B cell (primary cell): ENCODE data around the gene DCAF7. TPM values are rescaled to one million over a fixed set of nuclear protein-coding genes. Genes with fewer than 3 reads are reported as not detected.
A peak's percentile ranks its signal among the peaks of the same experiment; 100 is the strongest.

Source experiments
- ATAC-seq: fragments of 200-7000 bp; cut with Tn5 transposase; one replicate; pipeline ENCODE4 v1.10.0; 2021; ENCODE audit warnings: low read depth, mild to moderate bottlenecking, moderate number of reproducible peaks, moderate library complexity
- CTCF ChIA-PET: fragments of 350-600 bp; sonication (Branson Sonifier 250); formaldehyde crosslinking; loops from one replicate; lab custom pipeline; 2021; ENCODE audit warnings: antibody characterized with exemption, inconsistent platforms; lab: Charles Lee
- POLR2A ChIA-PET: fragments of 350-600 bp; sonication (Branson Sonifier 250); formaldehyde crosslinking; loops from one replicate; lab custom pipeline; 2021; ENCODE audit warnings: antibody characterized with exemption; lab: Charles Lee
- DNase-seq: peaks from one replicate; pipeline ENCODE4 v3.0.0; 2013
- H2AFZ ChIP-seq: 2 replicates; pipeline ENCODE4 v1.6.1; 2012; ENCODE audit warnings: mild to moderate bottlenecking, low read depth, low read length; ENCODE audit not compliant: insufficient read depth, poor library complexity, severe bottlenecking
- H3K27ac ChIP-seq, 2 donors: 1 replicate in 1 of 2; 2 replicates in 1 of 2; pipeline ENCODE4 v1.5.1; 2012 to 2013; ENCODE audit warnings: low read length in 2 of 2, mild to moderate bottlenecking in 2 of 2, moderate library complexity in 1 of 2
- H3K27me3 ChIP-seq, 4 experiments: fragments of 200-600 bp in 1 of 4; sonication (generic) in 1 of 4; replicated peaks in 1 of 4; 1 replicate in 2 of 4; 2 replicates in 2 of 4; pipeline versions ENCODE4 v1.6.1 to v1.7.0; 2013 to 2016; ENCODE audit warnings: low read length in 3 of 4, mild to moderate bottlenecking in 2 of 4, mixed read lengths in 1 of 4, moderate library complexity in 1 of 4; ENCODE audit not compliant: insufficient read depth in 4 of 4, control insufficient read depth in 3 of 4; ENCODE audit errors: control extremely low read depth in 1 of 4
- H3K36me3 ChIP-seq, 2 experiments: replicated peaks in 1 of 2; 1 replicate in 1 of 2; 2 replicates in 1 of 2; pipeline versions ENCODE4 v1.6.1 to v1.7.1; 2013; ENCODE audit warnings: low read length in 1 of 2; ENCODE audit not compliant: insufficient read depth in 2 of 2, control insufficient read depth in 1 of 2; ENCODE audit errors: control extremely low read depth in 1 of 2, extremely low read depth in 1 of 2
- H3K4me1 ChIP-seq, 2 donors: fragments of 200-600 bp in 1 of 2; sonication (generic) in 1 of 2; 1 replicate in 1 of 2; 2 replicates in 1 of 2; pipeline versions ENCODE4 v1.5.1 to v1.6.1; 2013 to 2017; ENCODE audit warnings: low read length in 2 of 2; ENCODE audit not compliant: control insufficient read depth in 2 of 2, insufficient read depth in 2 of 2
- H3K4me2 ChIP-seq: replicated peaks from 2 replicates; pipeline ENCODE3; 2012; ENCODE audit warnings: mild to moderate bottlenecking, low read depth, low read length; ENCODE audit not compliant: poor library complexity, severe bottlenecking
- H3K4me3 ChIP-seq, 5 experiments: fragments of 200-600 bp in 1 of 5; sonication (generic) in 1 of 5; 1 replicate in 3 of 5; 2 replicates in 2 of 5; pipeline versions ENCODE4 v1.5.1 to v1.7.0; 2011 to 2016; ENCODE audit warnings: low read length in 4 of 5, mild to moderate bottlenecking in 4 of 5, low read depth in 2 of 5, control low read depth in 1 of 5, moderate library complexity in 1 of 5; ENCODE audit not compliant: insufficient read depth in 1 of 5; ENCODE audit errors: control extremely low read depth in 1 of 5, extremely low read depth in 1 of 5
- H3K79me2 ChIP-seq: fragments of 200-600 bp; sonication (generic); one replicate; pipeline ENCODE4 v1.6.0; 2016; ENCODE audit warnings: low read length; ENCODE audit not compliant: control insufficient read depth, insufficient read depth
- H3K9ac ChIP-seq: fragments of 200-600 bp; sonication (generic); 2 replicates; pipeline ENCODE4 v1.6.1; 2017; ENCODE audit warnings: mild to moderate bottlenecking, low read length, moderate library complexity
- H3K9me3 ChIP-seq, 3 donors: one replicate each; pipeline versions ENCODE4 v1.6.1 to v1.7.1; 2013; ENCODE audit warnings: low read length in 2 of 3; ENCODE audit not compliant: control insufficient read depth in 2 of 3, insufficient read depth in 1 of 3; ENCODE audit errors: control extremely low read depth in 1 of 3
- H4K20me1 ChIP-seq: 2 replicates; pipeline ENCODE4 v1.6.0; 2012; ENCODE audit warnings: mild to moderate bottlenecking, low read length; ENCODE audit not compliant: insufficient read depth, control insufficient read depth, poor library complexity, severe bottlenecking
- H3K27ac Mint-ChIP-seq: one replicate; pipeline ENCODE4 v1.8.0; 2021; ENCODE audit warnings: mixed read lengths
- H3K27me3 Mint-ChIP-seq: one replicate; pipeline ENCODE4 v1.8.0; 2021; ENCODE audit warnings: mixed read lengths
- H3K4me1 Mint-ChIP-seq: one replicate; pipeline ENCODE4 v1.8.0; 2021; ENCODE audit warnings: mixed read lengths
- H3K4me3 Mint-ChIP-seq: one replicate; pipeline ENCODE4 v1.8.0; 2021; ENCODE audit warnings: mixed read lengths
- H3K9me3 Mint-ChIP-seq: one replicate; pipeline ENCODE4 v1.8.0; 2022; ENCODE audit warnings: mixed read lengths; ENCODE audit not compliant: insufficient read depth
- EZH2 ChIP-seq: IDR thresholded peaks from 2 replicates; pipeline ENCODE4 v1.6.1; 2012; ENCODE audit warnings: borderline replicate concordance, low read depth, mild to moderate bottlenecking, moderate library complexity, low read length; ENCODE audit not compliant: insufficient read depth, poor library complexity, severe bottlenecking
- WGBS: methylation state at CpG from one replicate; pipeline ENCODE4 v1.1.5; 2013; ENCODE audit warnings: missing lambda C conversion rate; ENCODE audit not compliant: insufficient coverage; 5-methylcytosine and 5-hydroxymethylcytosine counted together
- intact Hi-C: fragments of 100-400 bp; cut with micrococcal nuclease; formaldehyde crosslinking; loops from one replicate; pipeline ENCODE4 v1.10.0; 2022
- polyA plus RNA-seq: library from polyadenylated mRNA; depleted of rRNA; stranded (reverse); fragments of >200 nt; gene quantifications from 2 replicates; pipeline ENCODE4 v1.2.3, GENCODE V29; 2012
- total RNA-seq, 2 donors: library from RNA; stranded (reverse); fragments of 120-200 nt in 1 of 2; gene quantifications; 1 replicate in 1 of 2; 2 replicates in 1 of 2; pipeline versions ENCODE4 v1.2.3 to v1.2.4, GENCODE V29; 2013 to 2022
- TF ChIP-seq, protein P1 (sequence below): fragments of 200-600 bp; IDR thresholded peaks from one replicate; pipeline ENCODE4 v1.8.0; 2022; ENCODE audit warnings: antibody characterized with exemption, mild to moderate bottlenecking

DCAF7 gene
- total and polyA plus RNA-seq, 2 donors (not counting 1 experiment from before 2014, with no cell fraction given): 55.1 to 84.7 TPM

DNA sequence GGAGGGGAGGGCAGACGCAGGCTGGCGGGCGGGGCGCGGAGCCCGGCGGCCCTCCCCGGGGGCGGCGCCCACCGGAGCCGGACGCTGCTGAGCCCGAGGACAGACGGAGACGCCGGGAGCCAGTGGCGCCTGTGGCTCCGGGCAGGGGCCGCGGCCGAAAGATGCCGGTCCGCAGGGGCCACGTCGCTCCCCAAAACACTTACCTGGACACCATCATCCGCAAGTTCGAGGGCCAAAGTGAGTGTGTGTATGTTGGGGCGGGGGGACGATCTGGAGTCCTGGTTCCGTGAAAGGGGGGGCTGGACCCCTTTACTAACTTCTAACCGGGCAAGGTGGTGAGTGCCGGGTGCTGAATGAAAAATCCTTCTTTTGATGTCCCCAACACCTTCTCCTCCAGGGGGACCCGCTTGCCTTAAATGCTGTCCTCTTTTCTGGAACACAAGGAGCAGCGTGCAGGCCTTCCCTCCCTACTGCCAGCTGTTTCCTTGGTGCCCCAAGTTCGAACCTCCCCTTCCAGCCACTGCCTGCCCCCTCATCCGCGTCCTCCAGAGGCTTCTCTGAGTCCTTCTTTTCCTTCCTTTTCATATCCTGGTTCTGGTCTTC is 26.9 kb upstream of the DCAF7 start, which contains the start of gene KCNH6:
Gene KCNH6 (plus strand): TSS at position 106 of the 603 bp plus-strand sequence. CDS start 56 bp downstream, at position 162.
- peaks cover 5% of the 10 kb centered on the region for H3K4me1 Mint-ChIP-seq
- Histone ChIP-seq H3K9ac (no peak within 1 kb of the TSS), H3K4me3 (no peak within 1 kb of the TSS), H3K4me2 (peak within 1 kb of the TSS; percentile 47), H3K27ac (no peak within 1 kb of the TSS), H3K4me1 (peaks cover 3 to 4% of the 10 kb centered on the region in 2 donors), H4K20me1 (no peaks in the 10 kb centered on the region), H3K36me3 (no peaks in the 10 kb centered on the region), H2AFZ (no peak within 1 kb of the TSS), H3K79me2 (no peaks in the 10 kb centered on the region), H3K9me3 (peaks cover 0 to 19% (median 0%) of the 10 kb centered on the region in 3 donors), H3K27me3 (peaks cover 0 to 20% (median 12%) of the 10 kb centered on the region in 4 experiments)
- ChIA-PET POLR2A (interaction anchor here (0.5 kb wide), 1 partner anchor 178 kb away, joined by 7 read pairs; no protein-coding TSS in a partner anchor), CTCF (no interaction called here)
- TF ChIP-seq EZH2: no peak
- TF ChIP-seq, protein P1, sequence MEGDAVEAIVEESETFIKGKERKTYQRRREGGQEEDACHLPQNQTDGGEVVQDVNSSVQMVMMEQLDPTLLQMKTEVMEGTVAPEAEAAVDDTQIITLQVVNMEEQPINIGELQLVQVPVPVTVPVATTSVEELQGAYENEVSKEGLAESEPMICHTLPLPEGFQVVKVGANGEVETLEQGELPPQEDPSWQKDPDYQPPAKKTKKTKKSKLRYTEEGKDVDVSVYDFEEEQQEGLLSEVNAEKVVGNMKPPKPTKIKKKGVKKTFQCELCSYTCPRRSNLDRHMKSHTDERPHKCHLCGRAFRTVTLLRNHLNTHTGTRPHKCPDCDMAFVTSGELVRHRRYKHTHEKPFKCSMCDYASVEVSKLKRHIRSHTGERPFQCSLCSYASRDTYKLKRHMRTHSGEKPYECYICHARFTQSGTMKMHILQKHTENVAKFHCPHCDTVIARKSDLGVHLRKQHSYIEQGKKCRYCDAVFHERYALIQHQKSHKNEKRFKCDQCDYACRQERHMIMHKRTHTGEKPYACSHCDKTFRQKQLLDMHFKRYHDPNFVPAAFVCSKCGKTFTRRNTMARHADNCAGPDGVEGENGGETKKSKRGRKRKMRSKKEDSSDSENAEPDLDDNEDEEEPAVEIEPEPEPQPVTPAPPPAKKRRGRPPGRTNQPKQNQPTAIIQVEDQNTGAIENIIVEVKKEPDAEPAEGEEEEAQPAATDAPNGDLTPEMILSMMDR: no peak
- H3K4me3 Mint-ChIP-seq: no peak within 1 kb of the TSS
- 18% methylated on average over 24 of the region's 38 CpGs for WGBS
- no peak within 1 kb of the TSS for H3K27ac Mint-ChIP-seq
- intact Hi-C loops: no loop called here
- DNase-seq: no peak
- H3K9me3 Mint-ChIP-seq: no peaks in the 10 kb centered on the region
- no peak for ATAC-seq
- peaks cover 44% of the 10 kb centered on the region for H3K27me3 Mint-ChIP-seq

DNA sequence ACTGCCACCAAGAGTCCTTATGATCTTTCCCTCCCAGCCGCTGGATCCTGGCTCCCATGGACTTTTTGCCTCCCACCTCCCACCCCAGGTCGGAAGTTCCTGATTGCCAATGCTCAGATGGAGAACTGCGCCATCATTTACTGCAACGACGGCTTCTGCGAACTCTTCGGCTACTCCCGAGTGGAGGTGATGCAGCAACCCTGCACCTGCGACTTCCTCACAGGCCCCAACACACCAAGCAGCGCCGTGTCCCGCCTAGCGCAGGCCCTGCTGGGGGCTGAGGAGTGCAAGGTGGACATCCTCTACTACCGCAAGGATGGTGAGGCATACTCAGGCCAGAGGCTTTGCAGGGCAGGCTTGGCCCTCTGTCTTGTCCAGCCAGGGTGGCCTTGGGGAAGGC is 26.2 kb upstream of the DCAF7 start:
- Histone ChIP-seq H3K9me3 (peaks cover 0 to 19% (median 0%) of the 10 kb centered on the region in 3 donors), H3K4me1 (peaks cover 3 to 4% of the 10 kb centered on the region in 2 donors), H3K4me3 (no peak overlapping the region), H3K9ac (no peak overlapping the region), H4K20me1 (no peaks in the 10 kb centered on the region), H2AFZ (no peak overlapping the region), H3K27me3 (peaks cover 0 to 20% (median 12%) of the 10 kb centered on the region in 4 experiments), H3K79me2 (no peaks in the 10 kb centered on the region), H3K27ac (no peak overlapping the region), H3K36me3 (no peaks in the 10 kb centered on the region), H3K4me2 (no peak overlapping the region)
- intact Hi-C loops: no loop called here
- Mint-ChIP-seq H3K9me3 (no peaks in the 10 kb centered on the region), H3K4me3 (no peak overlapping the region), H3K27ac (no peak overlapping the region), H3K27me3 (peaks cover 44% of the 10 kb centered on the region), H3K4me1 (peaks cover 5% of the 10 kb centered on the region)
- CTCF ChIA-PET: no interaction called here
- DNase-seq (no peak), ATAC-seq (no peak)
- 91% methylated on average over 10 of the region's 14 CpGs for WGBS
- POLR2A ChIA-PET: no interaction called here
- no peak for TF ChIP-seq EZH2
- TF ChIP-seq, protein P1: no peak
